Skeletal muscle satellite cell (primary cell): ENCODE measurements around the gene USP54.
"Not testable (repeated sequence)": the region's sequence is repeated elsewhere in the genome, so short reads cannot be mapped to it uniquely, and the experiment has no call there.

Experiments
- H3K27me3 ChIP-seq: 2 replicates; pipeline ENCODE4 v1.7.0; 2013; ENCODE audit warnings: low read length; ENCODE audit not compliant: control insufficient read depth, insufficient read depth
- H3K36me3 ChIP-seq: 2 replicates; pipeline ENCODE4 v1.7.0; 2013; ENCODE audit warnings: mild to moderate bottlenecking, control low read depth, low read length; ENCODE audit not compliant: insufficient read depth
- H3K4me1 ChIP-seq: 2 replicates; pipeline ENCODE4 v1.7.0; 2013; ENCODE audit warnings: low read length; ENCODE audit not compliant: control insufficient read depth, insufficient read depth
- H3K4me2 ChIP-seq: 2 replicates; pipeline ENCODE4 v1.7.0; 2013; ENCODE audit warnings: mild to moderate bottlenecking, low read length
- H3K4me3 ChIP-seq: 2 replicates; pipeline ENCODE4 v1.7.0; 2013; ENCODE audit warnings: low read length
- H3K9ac ChIP-seq: 2 replicates; pipeline ENCODE4 v1.7.0; 2013; ENCODE audit warnings: mild to moderate bottlenecking, low read depth, low read length, moderate library complexity
- H3K9me3 ChIP-seq: replicated peaks from 2 replicates; pipeline ENCODE4 v1.7.0; 2013; ENCODE audit warnings: mild to moderate bottlenecking, control low read depth, low read length

USP54 gene

GRCh38 chr10:73586583-73586984 lies 4.6 kb downstream of the USP54 start:
- Histone ChIP-seq H3K9ac (no peak overlapping the region), H3K36me3 (no peaks in the 10 kb centered on the region), H3K4me1 (peaks cover 19% of the 10 kb centered on the region), H3K4me3 (no peak overlapping the region), H3K9me3 (no peaks in the 10 kb centered on the region), H3K27me3 (no peaks in the 10 kb centered on the region), H3K4me2 (peak overlapping the region; percentile 54)

GRCh38 chr10:73585327-73585726 lies 5.8 kb downstream of the USP54 start:
- no peaks in the 10 kb centered on the region for H3K9me3 ChIP-seq
- H3K4me2 ChIP-seq, result no peak overlapping the region
- H3K4me1 ChIP-seq, result peaks cover 13% of the 10 kb centered on the region
- no peaks in the 10 kb centered on the region for H3K36me3 ChIP-seq
- no peak overlapping the region for H3K9ac ChIP-seq
- H3K27me3 ChIP-seq, result no peaks in the 10 kb centered on the region
- no peak overlapping the region for H3K4me3 ChIP-seq

DNA sequence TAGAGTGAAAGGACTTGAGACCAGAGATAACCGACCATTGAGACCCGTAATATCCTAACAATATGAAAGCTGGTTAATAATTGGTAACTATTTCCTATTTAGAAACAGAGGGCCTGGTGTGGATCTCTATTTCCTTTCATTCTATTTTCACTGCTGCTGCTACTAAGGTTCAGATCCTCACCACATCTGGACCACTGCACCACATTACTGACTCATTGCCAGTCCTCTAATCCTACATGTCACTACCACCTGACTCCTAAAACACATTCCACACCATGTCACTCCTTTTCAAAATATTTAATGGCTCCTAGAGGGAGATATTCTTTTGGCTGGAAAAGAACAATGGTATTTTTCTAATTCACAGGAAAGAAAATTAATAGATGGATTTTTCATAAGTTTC lies 6.4 kb downstream of the USP54 start:
- Histone ChIP-seq H3K4me1 (peaks cover 13% of the 10 kb centered on the region), H3K9me3 (no peaks in the 10 kb centered on the region), H3K4me2 (no peak overlapping the region), H3K27me3 (no peaks in the 10 kb centered on the region), H3K4me3 (no peak overlapping the region), H3K9ac (no peak overlapping the region), H3K36me3 (no peaks in the 10 kb centered on the region)

DNA sequence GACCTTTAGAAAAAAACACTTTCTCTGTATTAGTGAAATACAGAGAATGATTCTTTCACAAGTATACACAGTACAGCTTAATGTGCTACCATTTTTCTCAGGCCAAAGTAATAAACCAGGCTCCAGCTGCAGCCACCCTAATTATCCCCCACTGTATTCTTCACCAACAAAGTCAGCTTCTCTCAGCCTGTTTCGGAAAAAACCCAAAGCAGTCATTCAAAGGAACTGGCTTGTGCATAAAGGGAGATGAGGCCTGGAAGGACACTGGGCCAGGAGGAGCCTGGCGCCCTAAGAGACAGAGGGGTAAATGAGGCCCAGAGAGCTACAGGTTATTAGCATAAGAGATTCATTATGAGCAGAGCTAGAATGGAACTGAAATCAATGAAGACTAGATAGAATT lies 9.2 kb downstream of the USP54 start:
- Histone ChIP-seq H3K9ac (no peak overlapping the region), H3K4me2 (no peak overlapping the region), H3K9me3 (no peaks in the 10 kb centered on the region), H3K4me1 (peaks cover 21% of the 10 kb centered on the region), H3K36me3 (no peaks in the 10 kb centered on the region), H3K27me3 (no peaks in the 10 kb centered on the region), H3K4me3 (no peak overlapping the region)

- not testable (repeated sequence) for H3K9me3 ChIP-seq, H3K9ac ChIP-seq, H3K27me3 ChIP-seq, H3K4me3 ChIP-seq, H3K36me3 ChIP-seq, H3K4me2 ChIP-seq
- peaks cover 26% of the 10 kb centered on the region for H3K4me1 ChIP-seq
These were observed 12.2 kb downstream of the USP54 start for GRCh38 chr10:73578927-73579326.

- no peak overlapping the region for H3K4me2 ChIP-seq
- H3K4me1 ChIP-seq, result peaks cover 26% of the 10 kb centered on the region
- H3K27me3 ChIP-seq, result no peaks in the 10 kb centered on the region
- no peak overlapping the region for H3K4me3 ChIP-seq
- no peak overlapping the region for H3K9ac ChIP-seq
- H3K36me3 ChIP-seq, result no peaks in the 10 kb centered on the region
- H3K9me3 ChIP-seq, result no peaks in the 10 kb centered on the region
These were observed 13.4 kb downstream of the USP54 start for GRCh38 chr10:73577788-73578187.

GRCh38 chr10:73576890-73577591 lies 14.1 kb downstream of the USP54 start:
- H3K36me3 ChIP-seq, result no peaks in the 10 kb centered on the region
- H3K9me3 ChIP-seq, result no peaks in the 10 kb centered on the region
- no peak overlapping the region for H3K4me3 ChIP-seq
- H3K4me2 ChIP-seq, result peak overlapping the region; percentile 53
- peaks cover 26% of the 10 kb centered on the region for H3K4me1 ChIP-seq
- H3K27me3 ChIP-seq, result no peaks in the 10 kb centered on the region
- H3K9ac ChIP-seq, result no peak overlapping the region

GRCh38 chr10:73576178-73576889 lies 14.8 kb downstream of the USP54 start:
- no peaks in the 10 kb centered on the region for H3K27me3 ChIP-seq
- H3K4me3 ChIP-seq, result peak overlapping the region; percentile 24
- peak overlapping the region; percentile 26 for H3K9ac ChIP-seq
- H3K4me1 ChIP-seq, result peaks cover 26% of the 10 kb centered on the region
- H3K9me3 ChIP-seq, result no peaks in the 10 kb centered on the region
- no peaks in the 10 kb centered on the region for H3K36me3 ChIP-seq
- peak overlapping the region; percentile 53 for H3K4me2 ChIP-seq

DNA sequence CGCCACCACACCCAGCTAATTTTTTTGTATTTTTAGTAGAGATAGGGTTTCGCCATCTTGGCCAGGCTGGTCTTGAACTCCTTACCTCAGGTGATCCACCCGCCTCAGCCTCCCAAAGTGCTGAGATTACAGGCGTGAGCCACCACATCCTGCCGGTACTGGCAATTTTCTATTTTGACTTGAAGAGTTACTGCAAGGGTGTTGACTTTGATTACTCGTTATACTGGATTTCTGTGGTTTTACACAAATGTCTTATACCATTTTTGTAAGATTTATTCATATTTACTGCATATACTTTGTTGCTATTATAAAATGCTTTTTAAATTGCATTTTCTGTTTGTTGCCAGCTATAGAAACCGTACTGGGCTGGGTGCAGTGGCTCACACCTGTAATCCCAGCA lies 24.1 kb downstream of the USP54 start:
- not testable (repeated sequence) for H3K4me2 ChIP-seq, H3K9me3 ChIP-seq, H3K4me3 ChIP-seq, H3K9ac ChIP-seq, H3K36me3 ChIP-seq, H3K27me3 ChIP-seq
- peaks cover 13% of the 10 kb centered on the region for H3K4me1 ChIP-seq

DNA sequence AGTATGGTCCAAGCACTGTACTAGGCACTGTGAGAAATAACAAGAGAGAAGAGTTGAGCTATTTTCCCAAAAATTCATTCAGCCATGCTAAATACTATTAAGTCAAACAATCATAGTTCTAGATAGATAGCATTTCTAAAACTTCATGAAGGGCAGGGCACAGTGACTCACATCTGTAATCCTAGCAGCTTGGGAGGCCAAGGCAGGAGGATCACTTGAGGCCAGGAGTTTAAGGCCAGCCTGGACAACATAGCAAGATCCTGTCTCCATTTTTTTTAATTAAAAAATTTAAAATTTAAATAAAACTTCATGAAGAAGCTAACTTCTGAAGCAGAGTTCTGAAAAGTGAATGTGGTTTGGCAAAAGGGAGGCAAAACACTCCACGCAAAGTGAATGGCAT lies 29.9 kb downstream of the USP54 start:
- H3K4me2 ChIP-seq, result no peak overlapping the region
- no peaks in the 10 kb centered on the region for H3K9me3 ChIP-seq
- H3K27me3 ChIP-seq, result no peaks in the 10 kb centered on the region
- no peaks in the 10 kb centered on the region for H3K36me3 ChIP-seq
- H3K4me3 ChIP-seq, result no peak overlapping the region
- peaks cover 14% of the 10 kb centered on the region for H3K4me1 ChIP-seq
- no peak overlapping the region for H3K9ac ChIP-seq

GRCh38 chr10:73559590-73559989 lies 31.6 kb downstream of the USP54 start:
- no peak overlapping the region for H3K4me3 ChIP-seq
- H3K9ac ChIP-seq, result no peak overlapping the region
- H3K4me2 ChIP-seq, result no peak overlapping the region
- no peaks in the 10 kb centered on the region for H3K27me3 ChIP-seq
- no peaks in the 10 kb centered on the region for H3K36me3 ChIP-seq
- peaks cover 7% of the 10 kb centered on the region for H3K4me1 ChIP-seq
- no peaks in the 10 kb centered on the region for H3K9me3 ChIP-seq

DNA sequence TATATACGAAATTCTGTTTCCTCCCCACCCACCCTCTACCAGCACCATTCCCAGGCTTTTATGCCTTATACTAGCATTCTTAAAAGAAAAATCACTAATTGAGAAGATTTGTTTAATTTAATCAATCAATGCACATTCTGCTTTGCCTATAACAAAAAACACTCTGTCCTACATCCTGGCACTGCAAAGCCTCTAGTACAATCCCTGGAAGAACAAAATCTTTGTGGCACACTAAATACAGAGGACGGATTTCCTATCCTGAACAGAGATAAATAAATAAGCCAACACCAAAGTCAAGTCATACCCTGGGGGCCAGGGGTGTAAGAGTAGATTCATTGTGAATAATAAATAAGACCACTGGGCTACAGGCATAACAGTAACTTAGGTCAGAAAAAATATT lies 34.3 kb downstream of the USP54 start:
- Histone ChIP-seq H3K9ac (no peak overlapping the region), H3K4me2 (no peak overlapping the region), H3K36me3 (no peaks in the 10 kb centered on the region), H3K9me3 (no peaks in the 10 kb centered on the region), H3K4me3 (no peak overlapping the region), H3K4me1 (peaks cover 16% of the 10 kb centered on the region), H3K27me3 (no peaks in the 10 kb centered on the region)
